HG02642 (cell line): ENCODE measurements around the gene TUSC1.
A peak's percentile ranks its signal among the peaks of the same experiment; 100 is the strongest.
"Not testable (repeated sequence)": the region's sequence is repeated elsewhere in the genome, so short reads cannot be mapped to it uniquely, and the experiment has no call there.

Experiments
- ATAC-seq: cut with Tn5 transposase; IDR thresholded peaks from one replicate; pipeline ENCODE4 v1.9.1; 2021; ENCODE audit warnings: mild to moderate bottlenecking; ENCODE audit not compliant: unreplicated experiment, poor library complexity

The TUSC1 gene

GRCh38 chr9:25678147-25678666 is at the start of gene TUSC1:
TSS of gene TUSC1 (minus strand) at chr9:25678444. CDS start at chr9:25678312, 132 bp downstream.
- ATAC-seq = peak; percentile 83

- no peak for ATAC-seq
Observed at GRCh38 chr9:25726871-25727410, 48.7 kb upstream of the TUSC1 start.

DNA sequence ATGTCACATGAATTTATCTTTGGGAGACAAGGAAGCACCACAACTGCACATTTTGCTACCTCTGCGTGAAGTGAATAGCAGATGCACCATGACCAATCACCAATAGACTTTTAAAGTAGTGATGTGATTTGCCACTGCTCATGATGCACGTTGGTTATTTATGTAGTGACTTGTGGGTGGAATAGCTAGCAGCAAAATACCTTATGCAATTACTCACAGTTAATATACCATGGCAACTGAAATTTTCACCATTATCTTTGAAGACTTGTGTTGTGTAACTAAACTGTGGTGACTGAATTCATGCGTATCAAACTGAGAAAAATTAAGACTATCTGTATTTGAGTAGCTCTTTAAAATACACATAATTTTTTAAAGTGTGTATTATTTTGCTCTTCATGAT is 46.2 kb upstream of the TUSC1 start:
- ATAC-seq = no peak

DNA sequence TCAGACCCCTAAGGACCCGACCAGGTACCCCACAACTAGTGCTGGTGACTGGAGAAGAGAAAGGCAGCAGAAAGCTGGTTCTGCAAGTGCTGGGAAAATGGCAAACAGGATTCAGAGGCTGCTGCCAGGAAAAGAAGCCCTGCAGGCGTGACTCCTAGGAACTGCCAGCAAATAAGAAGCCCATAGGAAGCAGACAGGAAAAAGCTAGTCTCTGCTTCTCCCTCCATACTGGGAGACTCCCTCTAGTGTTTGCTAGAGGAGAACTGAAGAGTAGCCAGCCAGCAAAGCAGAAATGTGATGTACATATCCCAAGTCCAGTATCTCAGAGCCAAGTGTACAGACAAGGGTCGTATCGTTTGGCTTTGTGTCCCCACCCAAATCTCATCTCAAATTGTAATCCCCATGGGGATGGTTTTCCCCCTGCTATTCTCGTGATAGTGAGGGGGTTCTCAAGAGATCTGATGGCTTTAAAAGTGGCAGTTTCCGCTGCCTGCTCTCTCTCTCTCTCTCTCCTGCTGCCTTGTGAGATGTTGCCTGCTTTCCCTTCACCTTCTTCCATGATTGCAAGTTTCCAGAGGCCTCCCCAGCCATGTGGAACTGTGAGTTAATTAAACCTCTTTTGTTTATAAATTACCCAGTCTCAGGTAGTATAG is 38.1 kb upstream of the TUSC1 start:
- no peak for ATAC-seq

- ATAC-seq = no peak
Observed at GRCh38 chr9:25709941-25710340, 31.7 kb upstream of the TUSC1 start.

DNA sequence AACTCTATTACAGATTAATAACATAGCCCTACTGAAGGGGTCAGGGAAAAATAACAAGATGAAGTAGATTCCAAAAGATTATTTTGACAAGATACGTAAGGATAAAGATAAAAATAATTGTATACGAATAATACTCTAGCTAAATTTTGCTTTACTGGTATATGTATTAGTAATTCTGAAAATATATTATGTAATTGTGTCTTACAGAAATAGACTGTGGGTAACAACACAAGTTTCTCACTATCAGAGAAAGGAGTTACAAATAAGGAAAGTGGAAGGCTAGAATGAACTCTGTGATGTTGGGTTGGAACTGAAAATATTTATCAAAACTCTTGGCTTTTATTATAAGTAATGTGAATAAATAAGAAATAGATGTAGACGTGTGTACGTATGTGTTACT is 26.6 kb upstream of the TUSC1 start:
- no peak for ATAC-seq

DNA sequence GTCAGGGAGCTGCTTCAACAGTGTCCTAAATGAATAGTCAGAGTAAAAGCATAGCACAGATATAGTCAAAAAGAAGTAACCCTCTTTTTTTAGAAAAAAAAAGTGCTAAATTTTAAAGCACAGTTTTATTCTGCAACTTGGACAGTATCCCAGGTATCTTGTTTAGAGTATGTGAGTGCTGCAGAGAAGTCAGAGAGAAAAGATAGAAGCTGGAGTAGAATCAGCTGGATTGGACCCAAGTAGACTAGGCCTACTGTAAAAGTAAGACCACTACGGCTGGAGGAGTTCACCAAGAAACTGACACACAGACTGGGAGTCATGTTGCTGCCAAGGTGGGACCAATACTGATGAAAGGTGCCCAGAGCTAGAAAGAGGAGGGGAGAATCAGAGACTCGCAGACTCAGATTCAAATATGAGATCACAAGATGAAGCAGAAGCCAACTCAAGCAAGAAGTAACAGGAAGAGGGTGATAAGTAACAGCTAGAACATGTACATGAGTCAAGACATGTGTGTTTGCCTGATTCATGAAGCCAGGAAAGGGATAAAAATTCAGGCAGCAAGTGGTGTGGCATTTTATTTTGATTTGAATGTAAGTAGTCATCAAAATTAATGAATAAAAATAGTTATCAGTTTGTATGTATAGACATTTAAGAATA is 25.6 kb upstream of the TUSC1 start:
- ATAC-seq = no peak

- ATAC-seq = no peak
Observed at GRCh38 chr9:25702536-25702935, 24.3 kb upstream of the TUSC1 start.

GRCh38 chr9:25700899-25701298 is 22.7 kb upstream of the TUSC1 start:
- not testable (repeated sequence) for ATAC-seq

- no peak for ATAC-seq
Observed at GRCh38 chr9:25700430-25700829, 22.2 kb upstream of the TUSC1 start.

GRCh38 chr9:25691786-25692185 is 13.5 kb upstream of the TUSC1 start:
- no peak for ATAC-seq

GRCh38 chr9:25684321-25684720 is 6.1 kb upstream of the TUSC1 start:
- ATAC-seq = no peak

DNA sequence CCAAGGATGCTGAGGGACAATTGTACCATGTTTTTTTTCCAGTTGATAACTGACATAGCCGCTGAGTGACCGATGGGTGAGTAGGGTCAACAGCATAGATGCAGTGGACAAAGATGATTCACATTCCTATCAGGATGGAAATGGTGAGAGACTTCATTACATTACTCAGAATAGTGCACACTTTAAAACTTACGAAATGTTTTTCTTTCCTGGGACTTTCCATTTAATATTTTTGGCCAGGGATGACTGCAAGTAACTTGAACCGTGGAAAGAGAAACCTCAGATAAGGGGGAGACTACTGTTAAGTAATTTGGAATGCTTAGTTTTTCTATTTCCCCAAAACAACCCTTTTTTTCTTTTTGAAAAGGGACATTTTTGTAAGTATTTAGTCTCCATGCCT is 3.0 kb upstream of the TUSC1 start:
- no peak for ATAC-seq

- no peak for ATAC-seq
Observed at GRCh38 chr9:25678846-25679360, 659 bp upstream of the TUSC1 start.

DNA sequence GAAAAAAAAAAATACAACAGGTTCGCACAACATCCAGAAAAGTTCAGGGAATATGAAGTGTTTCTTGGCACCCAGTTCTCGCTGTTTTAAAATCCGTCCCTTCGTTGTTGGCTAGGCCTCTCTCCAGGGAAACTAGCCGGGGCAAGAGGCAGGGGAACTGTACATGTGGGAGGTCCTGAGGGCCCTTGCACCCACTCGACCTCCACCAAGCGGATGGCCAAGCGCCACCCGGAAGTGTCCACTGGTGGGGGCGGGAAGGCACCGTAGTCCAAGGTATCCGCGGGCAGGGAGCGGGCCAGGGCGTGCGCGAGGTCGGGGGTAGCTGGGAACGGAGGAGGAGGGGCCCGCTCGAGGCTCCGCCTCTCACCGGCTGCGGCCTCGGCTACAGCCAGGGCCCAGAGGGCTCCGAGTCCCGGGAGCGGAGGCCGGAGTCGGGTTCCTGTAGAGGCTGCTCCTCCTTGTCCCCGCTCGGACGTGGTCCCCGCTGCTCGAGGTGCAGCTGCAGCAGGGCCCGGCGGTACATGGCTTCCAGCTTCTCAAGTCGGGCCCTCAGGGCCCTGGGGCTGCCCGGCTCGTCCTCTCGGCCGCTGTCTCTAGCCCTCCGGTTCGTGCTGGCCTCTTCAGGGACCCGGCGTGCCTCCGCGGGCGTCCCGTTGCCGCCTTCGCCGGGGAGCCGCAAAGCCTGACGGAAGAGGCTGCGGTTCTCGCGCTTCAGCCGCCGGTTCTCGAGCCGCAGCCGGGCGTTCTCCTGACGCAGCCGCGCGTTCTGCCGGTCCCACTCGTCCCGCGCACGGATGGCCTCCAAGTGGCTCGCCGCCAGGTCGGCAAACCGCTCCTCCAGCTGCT is 720 bp downstream of the TUSC1 start:
- peak; percentile 70 for ATAC-seq

- not testable (repeated sequence) for ATAC-seq
Observed at GRCh38 chr9:25675858-25676257, 2.4 kb downstream of the TUSC1 start.

DNA sequence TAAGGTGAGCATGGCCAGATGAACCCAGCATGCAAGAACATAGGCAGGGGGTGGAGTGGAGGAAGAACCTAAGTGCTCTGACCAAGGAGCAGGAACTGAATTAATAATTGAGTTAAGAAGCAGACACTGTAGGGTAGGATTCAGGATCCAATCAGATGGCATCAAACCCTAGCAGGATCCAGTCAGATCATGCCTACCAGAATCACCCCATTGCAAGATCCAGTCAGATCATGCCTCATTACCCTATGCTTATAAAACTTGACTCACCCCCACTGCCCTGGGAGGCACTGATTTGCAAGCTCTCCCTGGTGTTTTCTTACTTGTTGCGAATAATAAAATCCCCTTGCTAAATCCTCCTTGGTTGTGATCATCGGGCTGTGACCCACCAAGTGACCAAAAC is 19.7 kb downstream of the TUSC1 start:
- no peak for ATAC-seq

DNA sequence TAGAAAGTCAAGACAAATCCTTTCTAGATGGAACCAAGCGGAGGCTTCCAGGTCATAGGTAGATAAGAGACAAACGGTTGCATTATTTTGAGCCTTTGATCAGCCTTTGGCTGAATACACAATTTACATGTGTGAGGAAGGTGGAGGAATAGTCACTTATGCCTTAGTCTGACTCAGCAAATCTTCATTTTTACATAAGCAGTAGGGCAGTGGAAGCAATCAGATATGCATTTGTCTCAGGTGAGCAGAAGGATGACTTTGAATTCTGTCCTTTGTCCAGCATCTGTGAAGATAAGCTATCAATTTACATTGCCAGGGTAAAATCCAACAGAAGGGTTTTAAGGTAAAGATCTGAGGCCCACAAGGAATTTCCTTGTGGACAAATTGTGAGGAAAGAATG is 23.8 kb downstream of the TUSC1 start:
- no peak for ATAC-seq

- ATAC-seq = no peak
Observed at GRCh38 chr9:25648116-25648515, 30.1 kb downstream of the TUSC1 start.

DNA sequence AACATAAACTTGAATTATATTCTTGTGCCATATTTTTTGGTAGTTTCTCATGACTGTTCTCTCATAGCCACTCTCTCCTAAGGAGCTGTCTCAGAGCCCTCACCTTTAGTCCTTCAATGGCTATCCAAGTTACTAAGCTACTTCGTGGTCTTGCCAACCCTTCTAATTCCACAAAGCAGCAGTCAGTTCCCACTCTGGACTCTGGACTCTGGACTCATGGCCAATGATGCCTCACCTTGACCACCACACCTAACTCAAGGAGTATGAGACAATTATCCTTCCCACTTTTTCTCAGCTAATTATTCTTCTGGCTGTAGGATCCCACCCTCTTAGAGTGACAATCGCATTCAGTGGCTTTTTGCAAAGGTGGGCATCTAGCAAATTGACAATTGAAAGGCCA is 42.2 kb downstream of the TUSC1 start:
- no peak for ATAC-seq

- no peak for ATAC-seq
Observed at GRCh38 chr9:25629231-25629630, 49.0 kb downstream of the TUSC1 start.
